SHP77 (cell line): ENCODE data around the gene GNB1L.
A peak's percentile ranks its signal among the peaks of the same experiment; 100 is the strongest.

Source experiments
- DNase-seq, 2 experiments: peaks; one replicate each; lab custom pipeline; 2025; lab: John Stamatoyannopoulos, UW

Gene GNB1L

GRCh38 chr22:19863571-19863970, 8.9 kb upstream of the GNB1L start:
- DNase-seq, result no peak

- no peak for DNase-seq
Measured at GRCh38 chr22:19862619-19863246, 8.1 kb upstream of the GNB1L start.

GRCh38 chr22:19859861-19860510, 5.3 kb upstream of the GNB1L start:
- no peak for DNase-seq

- no peak for DNase-seq
Measured at GRCh38 chr22:19857382-19857781, 2.7 kb upstream of the GNB1L start.

- peak; percentile 59 to 75 for DNase-seq
Measured at GRCh38 chr22:19855504-19856409, 1.1 kb upstream of the GNB1L start.

GRCh38 chr22:19853879-19854777, 546 bp downstream of the GNB1L start:
- no peak for DNase-seq

- no peak for DNase-seq
Measured at GRCh38 chr22:19853058-19853878, 1.4 kb downstream of the GNB1L start.

GRCh38 chr22:19852177-19852781, 2.4 kb downstream of the GNB1L start:
- no peak for DNase-seq

GRCh38 chr22:19851291-19852176, 3.1 kb downstream of the GNB1L start:
- DNase-seq, result no peak

GRCh38 chr22:19850763-19851109, 3.9 kb downstream of the GNB1L start:
- no peak for DNase-seq

GRCh38 chr22:19849835-19850762, 4.6 kb downstream of the GNB1L start:
- DNase-seq, result no peak

- DNase-seq, result peak; percentile 28 to 38
Measured at GRCh38 chr22:19848298-19849224, 6.1 kb downstream of the GNB1L start.

GRCh38 chr22:19847345-19847632, 7.4 kb downstream of the GNB1L start:
- DNase-seq, result no peak

GRCh38 chr22:19846620-19847344, 7.9 kb downstream of the GNB1L start:
- no peak for DNase-seq

- DNase-seq, result no peak
Measured at GRCh38 chr22:19845054-19845722, 9.5 kb downstream of the GNB1L start.

- no peak for DNase-seq
Measured at GRCh38 chr22:19844377-19845053, 10.2 kb downstream of the GNB1L start.
